GM23338 (cell line): ENCODE data around the gene RELL2. TPM values are rescaled to one million over a fixed set of nuclear protein-coding genes. Genes with fewer than 3 reads are reported as not detected.

ENCODE experiments used
- ATAC-seq: fragments of 200-7000 bp; cut with Tn5 transposase; 3 replicates; pipeline ENCODE4 v1.9.1; 2020
- DNase-seq: peaks from one replicate; pipeline ENCODE4 v3.0.0-alpha.2; 2015; ENCODE audit warnings: low spot score
- H2AFZ ChIP-seq: fragments of 200-600 bp; sonication (generic); 2 replicates; pipeline ENCODE4 v1.8.0; 2016; ENCODE audit warnings: antibody characterized with exemption, mild to moderate bottlenecking, moderate library complexity
- H3F3A ChIP-seq: fragments of 200-600 bp; sonication (generic); replicated peaks from 2 replicates; pipeline ENCODE4 v1.8.0; 2017; ENCODE audit warnings: antibody characterized with exemption, mixed run types, low read depth
- H3K27ac ChIP-seq: fragments of 200-600 bp; sonication (generic); 2 replicates; pipeline ENCODE4 v1.6.1; 2016; ENCODE audit warnings: low read depth
- H3K27me3 ChIP-seq: fragments of 200-600 bp; sonication (generic); 2 replicates; pipeline ENCODE4 v1.8.0; 2016; ENCODE audit warnings: mild to moderate bottlenecking, mixed run types, moderate library complexity; ENCODE audit not compliant: insufficient read depth
- H3K36me3 ChIP-seq: fragments of 200-600 bp; sonication (generic); 2 replicates; pipeline ENCODE4 v1.8.0; 2016; ENCODE audit warnings: mild to moderate bottlenecking; ENCODE audit not compliant: insufficient read depth
- H3K4me1 ChIP-seq: fragments of 200-600 bp; sonication (generic); 2 replicates; pipeline ENCODE4 v1.8.0; 2016; ENCODE audit warnings: mild to moderate bottlenecking, moderate library complexity; ENCODE audit not compliant: insufficient read depth
- H3K4me2 ChIP-seq: fragments of 200-600 bp; sonication (generic); 2 replicates; pipeline ENCODE4 v1.7.1; 2017; ENCODE audit warnings: mixed run types
- H3K4me3 ChIP-seq: fragments of 200-600 bp; sonication (generic); 2 replicates; pipeline ENCODE4 v1.6.1; 2016; ENCODE audit warnings: mixed run types
- H3K79me2 ChIP-seq: fragments of 200-600 bp; sonication (generic); replicated peaks from 2 replicates; pipeline ENCODE4 v1.8.0; 2017; ENCODE audit warnings: mild to moderate bottlenecking; ENCODE audit not compliant: insufficient read depth
- H3K9me2 ChIP-seq: fragments of 200-600 bp; sonication (generic); 2 replicates; pipeline ENCODE4 v1.8.0; 2017; ENCODE audit not compliant: insufficient read depth
- H4K20me1 ChIP-seq: fragments of 200-600 bp; sonication (generic); replicated peaks from 2 replicates; pipeline ENCODE4 v1.8.0; 2017; ENCODE audit warnings: mild to moderate bottlenecking; ENCODE audit not compliant: insufficient read depth
- H3K27ac Mint-ChIP-seq: 2 replicates; pipeline ENCODE4 v1.8.0; 2020; ENCODE audit warnings: inconsistent platforms, mild to moderate bottlenecking, moderate library complexity, mixed read lengths
- H3K27me3 Mint-ChIP-seq: 3 replicates; pipeline ENCODE4 v1.8.0; 2022; ENCODE audit warnings: low read depth, mild to moderate bottlenecking, moderate library complexity, mixed read lengths, inconsistent platforms; ENCODE audit not compliant: insufficient read depth, poor library complexity
- H3K36me3 Mint-ChIP-seq: 3 replicates; pipeline ENCODE4 v1.8.0; 2021; ENCODE audit warnings: low read depth, mild to moderate bottlenecking, inconsistent platforms, moderate library complexity, mixed read lengths
- H3K4me1 Mint-ChIP-seq: 3 replicates; pipeline ENCODE4 v1.8.0; 2020; ENCODE audit warnings: mild to moderate bottlenecking, inconsistent platforms, mixed read lengths
- H3K4me3 Mint-ChIP-seq: 3 replicates; pipeline ENCODE4 v1.8.0; 2021; ENCODE audit warnings: moderate library complexity, mild to moderate bottlenecking, inconsistent platforms, mixed read lengths
- H3K9me3 Mint-ChIP-seq: 3 replicates; pipeline ENCODE4 v1.8.0; 2020; ENCODE audit warnings: moderate library complexity, mild to moderate bottlenecking, inconsistent platforms, mixed read lengths
- CREB1 ChIP-seq: fragments of 250-450 bp; sonication (Bioruptor Pico); IDR thresholded peaks from 2 replicates; pipeline ENCODE4 v1.5.0; 2020; ENCODE audit warnings: low read depth, mild to moderate bottlenecking, moderate library complexity
- CTCF ChIP-seq, 2 experiments: fragments of 200-600 bp in 1 of 2; sonication (generic) in 1 of 2; conservative IDR thresholded peaks; 2 replicates each; pipeline versions ENCODE4 v1.5.1 to v1.6.1; 2016 to 2017; ENCODE audit warnings: antibody characterized with exemption in 2 of 2, low read depth in 2 of 2, mild to moderate bottlenecking in 2 of 2, moderate library complexity in 1 of 2
- ETS1 ChIP-seq: IDR thresholded peaks from 2 replicates; pipeline ENCODE4 v1.6.1; 2016; ENCODE audit warnings: antibody characterized with exemption
- EZH2 ChIP-seq: fragments of 200-600 bp; sonication (generic); IDR thresholded peaks from one replicate; pipeline ENCODE4 v1.8.0; 2017; ENCODE audit warnings: antibody characterized with exemption, mild to moderate bottlenecking, low read depth; ENCODE audit not compliant: unreplicated experiment
- EZH2phosphoT487 ChIP-seq: fragments of 200-600 bp; sonication (generic); IDR thresholded peaks from one replicate; pipeline ENCODE4 v1.8.1; 2018; ENCODE audit warnings: antibody characterized with exemption; ENCODE audit not compliant: unreplicated experiment
- JUNB ChIP-seq: IDR thresholded peaks from one replicate; pipeline ENCODE4 v1.6.1; 2016; ENCODE audit warnings: antibody characterized with exemption; ENCODE audit not compliant: unreplicated experiment
- NANOG ChIP-seq: IDR thresholded peaks from 2 replicates; pipeline ENCODE4 v1.6.1; 2016; ENCODE audit warnings: antibody characterized with exemption, borderline replicate concordance
- POLR2AphosphoS5 ChIP-seq: IDR thresholded peaks from 2 replicates; pipeline ENCODE4 v1.6.1; 2016; ENCODE audit warnings: antibody characterized with exemption, low read depth
- REST ChIP-seq: IDR thresholded peaks from one replicate; pipeline ENCODE4 v1.6.1; 2018; ENCODE audit warnings: antibody characterized with exemption; ENCODE audit not compliant: unreplicated experiment
- STAT1 ChIP-seq: IDR thresholded peaks from one replicate; pipeline ENCODE4 v1.6.1; 2016; ENCODE audit warnings: antibody characterized with exemption; ENCODE audit not compliant: unreplicated experiment
- ZNF114 ChIP-seq: fragments of 250-450 bp; sonication (Bioruptor Pico); IDR thresholded peaks from 2 replicates; pipeline ENCODE4 v1.5.0; 2020; ENCODE audit warnings: mild to moderate bottlenecking, moderate library complexity
- ZNF331 ChIP-seq: fragments of 250-450 bp; sonication (Bioruptor Pico); IDR thresholded peaks from 2 replicates; pipeline ENCODE4 v1.5.0; 2020; ENCODE audit warnings: low read depth, mild to moderate bottlenecking, moderate library complexity
- ZNF462 ChIP-seq: fragments of 250-450 bp; sonication (Bioruptor Pico); IDR thresholded peaks from 2 replicates; pipeline ENCODE4 v1.5.0; 2020; ENCODE audit warnings: mild to moderate bottlenecking, moderate library complexity
- polyA plus RNA-seq: library from polyadenylated mRNA; unstranded; fragments of >200 nt; fragmentation: Nextera tagmentation; extraction: Ambion mirVana; gene quantifications from 2 replicates; pipeline ENCODE4 v1.2.1, GENCODE V29; 2016
- total RNA-seq: library from RNA; depleted of rRNA; stranded (reverse); fragments of >200 nt; shearing (Covaris generic); gene quantifications from 2 replicates; pipeline ENCODE4 v1.2.3, GENCODE V29; 2014

Gene RELL2
- total and polyA plus RNA-seq, 2 experiments from 2014 or later: 20.4 to 30.6 TPM

GRCh38 chr5:141634720-141635119, 2.1 kb upstream of the RELL2 start:
- ATAC-seq: no peak
- no peak overlapping the region for H3K27ac Mint-ChIP-seq
- no peak for DNase-seq
- Histone ChIP-seq H3K4me2 (no peak overlapping the region), H2AFZ (no peak overlapping the region), H3K9me2 (no peaks in the 10 kb centered on the region), H3K36me3 (0 out of 2 replicates have a peak, but pooled peaks cover 10% of the 10 kb centered on the region), H3K27me3 (peaks cover 3% of the 10 kb centered on the region; the same call in 1 of the 2 replicates), H3F3A (0 out of 2 replicates have a peak, but pooled peaks cover 14% of the 10 kb centered on the region), H4K20me1 (peaks cover 36% of the 10 kb centered on the region), H3K79me2 (peaks cover 58% of the 10 kb centered on the region), H3K27ac (no peak overlapping the region), H3K4me3 (0 out of 2 replicates have a peak overlapping the region, but pooled peaks have one; percentile 99), H3K4me1 (peaks cover 20% of the 10 kb centered on the region)
- no peaks in the 10 kb centered on the region for H3K9me3 Mint-ChIP-seq
- peaks cover 23% of the 10 kb centered on the region; the same call in 2 of the 3 replicates for H3K36me3 Mint-ChIP-seq
- peak overlapping the region; percentile 91 for H3K4me3 Mint-ChIP-seq
- TF ChIP-seq CTCF (conservative IDR thresholded peaks at IDR 0.05; ENCODE audit: low read depth in 2 of 2) (no peak), NANOG (no peak), POLR2AphosphoS5 (no peak), JUNB (no peak), ZNF462 (CRISPR knock-in tag) (no peak), EZH2 (no peak), ZNF114 (CRISPR knock-in tag) (no peak), ZNF331 (CRISPR knock-in tag) (no peak), EZH2phosphoT487 (no peak), ETS1 (no peak), REST (no peak), CREB1 (CRISPR knock-in tag) (no peak), STAT1 (no peak)
- H3K27me3 Mint-ChIP-seq: peaks cover 8% of the 10 kb centered on the region
- H3K4me1 Mint-ChIP-seq: peaks cover 27% of the 10 kb centered on the region
